ENCODE data around the gene ABCA7.
"Not testable (repeated sequence)": the region's sequence is repeated elsewhere in the genome, so short reads cannot be mapped to it uniquely, and the experiment has no call there.

Gene ABCA7

DNA sequence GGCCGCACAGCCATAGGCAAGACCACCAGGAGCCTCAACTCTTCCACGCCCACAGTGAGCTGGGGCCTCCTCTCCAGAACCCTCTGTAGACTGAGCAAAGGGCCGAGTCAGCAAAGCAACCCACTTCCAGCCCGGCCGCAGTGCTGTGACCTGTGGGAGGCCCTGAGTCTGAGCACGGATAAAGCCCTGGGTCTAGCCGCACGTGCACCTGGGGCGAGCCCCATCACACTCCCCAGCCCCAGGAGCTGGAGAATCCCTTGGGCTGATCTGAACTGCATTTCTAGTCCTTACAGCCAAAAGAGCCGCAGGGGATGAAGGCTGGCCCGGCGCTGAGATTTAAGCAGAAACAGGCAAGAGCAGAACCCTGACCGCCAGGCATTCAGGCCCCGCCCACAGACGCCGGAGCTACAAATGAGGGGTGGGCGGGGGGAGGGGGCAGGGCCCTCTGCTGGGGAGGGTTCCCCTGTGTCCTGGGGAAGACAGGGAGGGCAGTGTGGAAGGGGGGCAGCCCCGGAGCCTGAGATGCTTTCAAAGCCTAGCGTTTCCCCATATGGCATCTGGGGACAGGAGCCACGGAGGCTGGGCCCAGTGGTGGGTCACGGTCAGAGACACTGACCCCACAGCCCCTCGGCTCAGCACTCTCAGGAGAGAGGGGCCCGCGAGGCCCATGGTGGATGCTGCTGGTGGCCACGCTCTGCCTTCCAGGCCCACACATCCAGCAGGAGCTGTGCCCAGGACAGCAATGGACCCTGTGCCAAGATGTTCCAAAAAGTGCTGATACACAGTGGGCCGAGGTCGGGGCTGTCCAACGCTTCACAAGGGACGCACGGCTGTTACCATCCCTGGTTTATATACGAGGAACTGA is 23.9 kb upstream of the ABCA7 start:
- intact Hi-C loops (cut with DNase I), result no loop called here
- no peak for DNase-seq

DNA sequence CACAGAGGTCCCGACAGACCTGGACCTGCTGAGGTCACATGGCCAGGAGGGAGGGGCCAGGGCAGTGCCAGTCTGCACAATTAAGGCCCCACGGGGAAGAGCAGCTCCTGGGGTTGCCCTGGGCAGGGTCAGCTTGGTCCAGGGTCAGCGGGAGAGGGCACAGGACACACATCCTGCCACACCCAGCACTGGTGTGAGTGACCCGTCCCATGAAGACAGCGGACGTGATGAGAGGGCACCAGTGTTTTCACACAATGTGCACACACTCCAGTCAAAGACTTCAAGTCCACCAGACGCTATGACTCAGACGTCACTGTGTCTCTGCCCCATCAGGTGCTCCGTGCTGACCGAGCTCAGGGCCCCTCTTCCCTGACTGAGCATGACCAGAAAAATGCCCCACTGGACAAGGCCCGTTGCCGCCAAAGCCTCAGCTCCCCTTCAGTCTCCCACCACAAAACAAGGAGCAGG is 23.2 kb upstream of the ABCA7 start:
- intact Hi-C loops (cut with DNase I), result no loop called here

DNA sequence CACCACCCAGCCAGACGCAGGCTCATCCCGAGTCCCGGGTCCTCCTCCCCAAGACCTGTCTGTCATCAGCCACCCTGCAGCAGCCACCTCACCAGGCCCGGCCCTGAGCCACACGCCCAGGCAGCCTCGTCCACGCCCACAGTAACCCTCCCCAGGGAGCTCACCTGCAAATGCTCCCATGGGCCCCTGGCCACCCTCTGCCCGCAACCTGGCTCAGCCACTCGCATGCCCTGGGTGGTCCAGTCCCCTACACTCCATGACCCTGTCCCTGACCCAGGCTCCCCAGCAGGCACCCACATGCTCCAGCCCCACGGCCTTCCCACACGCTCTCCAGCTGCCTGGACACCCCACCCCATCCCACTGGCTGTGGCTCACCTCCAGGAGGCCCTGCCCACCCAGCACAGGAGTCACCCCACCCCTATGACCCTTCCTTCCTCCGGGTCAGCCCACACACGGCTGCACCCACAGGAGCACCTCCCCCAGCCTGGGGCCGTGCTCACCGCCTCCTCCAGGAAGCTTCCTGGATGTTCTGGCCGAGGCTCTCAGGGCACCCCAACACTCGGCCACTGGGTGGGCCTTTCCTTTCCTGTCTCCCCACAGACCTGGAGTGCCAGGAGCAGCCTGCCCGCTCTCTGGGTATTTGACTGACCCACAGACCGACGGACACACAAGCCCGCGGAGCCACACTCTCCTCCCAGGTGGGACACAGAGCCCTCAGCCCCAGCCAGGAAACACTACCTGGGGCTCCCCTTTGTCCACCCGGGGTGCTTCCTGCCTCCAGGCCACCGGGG is 22.6 kb upstream of the ABCA7 start:
- intact Hi-C loops (cut with DNase I), result no loop called here
- no peak for DNase-seq

More for the DNA sequence above, 23.2 kb upstream of the ABCA7 start:
- no peak for DNase-seq

DNA sequence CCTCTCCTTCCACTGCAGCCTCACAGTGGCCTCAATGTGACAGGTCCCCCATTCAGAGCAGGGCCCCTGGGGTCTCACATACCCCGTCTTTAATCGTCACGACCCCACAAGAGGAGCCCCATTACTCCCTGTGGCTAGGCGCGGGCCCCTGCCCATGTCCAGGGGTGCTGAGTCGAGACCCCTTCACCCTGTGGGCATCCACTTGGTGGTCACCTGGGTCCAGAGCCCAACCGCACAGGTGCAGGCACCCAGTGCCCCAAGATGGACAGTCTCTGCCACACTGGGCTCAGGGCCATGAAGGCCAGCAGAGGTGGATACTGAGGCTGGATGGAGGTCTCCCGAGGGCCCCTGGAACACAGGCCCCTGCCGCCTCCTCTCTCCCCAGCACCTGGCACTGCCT is 22.0 kb upstream of the ABCA7 start:
- no peak for DNase-seq
- intact Hi-C loops (cut with DNase I), result no loop called here

DNA sequence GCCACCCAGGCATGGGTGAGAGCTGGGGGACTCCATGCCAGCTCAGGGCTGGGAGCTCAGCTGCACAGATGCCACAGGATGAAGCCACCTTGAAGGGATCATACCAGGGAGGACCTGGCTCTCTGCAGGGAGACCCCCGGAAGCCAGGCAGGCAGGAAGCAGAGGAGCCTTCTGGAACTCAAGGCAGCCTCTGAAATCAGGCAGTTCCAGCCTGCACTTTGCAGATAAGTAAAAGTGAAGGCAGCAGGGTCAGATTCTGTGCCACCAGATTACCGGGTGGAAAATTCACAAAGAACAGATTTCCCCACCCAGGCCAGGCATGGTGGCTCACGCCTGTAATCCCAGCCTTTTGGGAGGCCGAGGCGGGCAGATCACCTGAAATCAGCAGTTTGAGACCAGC is 21.5 kb upstream of the ABCA7 start:
- DNase-seq, result no peak
- intact Hi-C loops (cut with DNase I), result no loop called here

DNA sequence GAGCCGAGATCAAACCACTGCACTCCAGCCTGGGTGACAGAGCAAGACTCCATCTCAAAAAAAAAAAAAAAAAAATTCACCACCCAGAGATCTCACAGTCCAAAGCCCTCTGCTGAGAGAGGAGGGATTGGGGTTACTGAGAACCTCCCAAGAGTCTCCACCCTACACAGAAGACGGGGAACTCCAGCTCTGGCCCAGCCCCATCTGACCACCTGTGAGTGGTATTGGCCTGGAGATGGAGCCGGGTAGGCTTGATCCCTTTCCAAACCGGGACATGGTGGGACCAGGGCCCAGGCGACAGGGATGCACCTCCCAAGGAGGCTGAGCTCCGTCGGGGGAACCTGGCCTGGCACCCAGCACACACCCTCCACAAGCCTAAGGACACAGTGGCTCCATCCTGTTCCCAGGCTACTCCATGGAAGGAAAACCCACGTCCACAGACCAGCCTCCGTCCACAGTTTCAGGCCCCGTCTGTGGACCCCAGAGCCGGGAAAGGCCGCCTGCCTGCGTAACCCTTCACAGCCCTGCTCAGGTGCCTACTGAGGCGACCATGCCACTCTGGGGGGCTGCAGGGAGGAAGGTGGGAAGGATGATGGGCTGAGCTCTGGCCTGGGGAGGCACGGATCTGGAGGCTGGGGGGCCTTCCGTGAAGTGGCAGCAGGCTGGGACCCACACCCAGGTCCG is 20.8 kb upstream of the ABCA7 start:
- intact Hi-C loops (cut with DNase I), result no loop called here
- DNase-seq, result no peak

DNA sequence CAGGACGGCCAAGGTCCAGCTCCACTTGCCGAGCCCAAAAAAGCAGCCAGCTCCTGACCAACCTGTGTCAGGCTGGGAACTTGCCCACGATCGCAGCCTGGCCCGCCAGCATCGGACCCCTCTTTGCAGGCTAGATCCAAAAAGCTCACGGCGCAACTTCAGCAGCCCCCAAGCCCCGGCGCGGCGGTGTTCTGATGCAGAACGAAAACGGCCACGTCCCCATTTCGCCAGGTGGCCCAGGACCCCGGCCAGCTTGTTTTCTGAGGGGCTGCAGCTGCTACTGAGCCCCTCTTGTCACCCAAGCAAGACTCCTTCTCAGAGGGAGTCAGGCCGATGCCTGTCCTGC is 20.3 kb upstream of the ABCA7 start:
- intact Hi-C loops (cut with DNase I), result no loop called here
- DNase-seq, result no peak

DNA sequence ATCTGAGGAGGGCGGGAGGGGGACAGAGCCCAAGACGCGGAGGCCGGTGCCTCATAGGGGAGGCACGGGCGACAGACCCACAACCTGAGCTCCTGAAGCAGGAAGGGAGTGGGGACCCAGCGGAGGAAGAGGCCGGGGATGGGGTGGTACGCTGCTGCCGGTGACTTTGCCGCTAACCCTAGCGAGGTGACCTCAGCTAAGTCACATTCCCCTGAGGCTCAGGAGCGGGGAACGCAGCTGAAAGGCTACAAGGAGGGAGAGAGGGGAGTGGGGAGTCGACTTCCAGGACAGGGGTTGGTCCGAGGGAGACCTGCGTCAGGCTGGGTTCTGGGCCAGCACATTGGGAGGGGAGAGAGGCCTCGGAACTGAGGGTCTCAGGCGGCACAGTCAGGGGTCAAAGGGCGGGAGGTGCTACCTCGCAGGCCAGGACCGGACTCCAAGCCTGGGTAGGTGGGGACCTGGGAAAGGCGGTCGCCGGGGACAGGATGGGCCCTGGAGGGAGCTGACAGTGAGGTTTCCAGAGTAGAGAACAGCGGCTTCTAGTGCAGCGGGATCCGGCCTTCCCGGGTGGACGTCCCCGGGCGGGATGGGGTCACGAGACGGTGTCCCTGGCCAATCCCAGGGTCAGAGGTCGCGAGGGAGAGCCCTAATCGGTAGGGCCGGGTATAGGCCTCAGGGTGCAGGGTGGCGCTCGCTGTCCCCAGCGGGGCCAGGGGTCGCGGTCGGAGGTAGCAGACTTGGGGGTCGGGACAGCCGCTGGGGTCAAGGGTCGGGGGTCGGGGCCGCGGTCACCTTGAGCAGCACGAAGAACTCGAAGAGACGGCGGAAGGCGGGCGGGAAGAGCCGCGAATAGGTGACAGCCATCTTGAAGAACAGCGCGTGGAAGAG is 19.7 kb upstream of the ABCA7 start:
- DNase-seq, result no peak
- intact Hi-C loops (cut with DNase I), result loop anchor here (2.0 kb wide), 1 partner anchor 21 kb away; the partner anchor contains the start of gene ABCA7

DNA sequence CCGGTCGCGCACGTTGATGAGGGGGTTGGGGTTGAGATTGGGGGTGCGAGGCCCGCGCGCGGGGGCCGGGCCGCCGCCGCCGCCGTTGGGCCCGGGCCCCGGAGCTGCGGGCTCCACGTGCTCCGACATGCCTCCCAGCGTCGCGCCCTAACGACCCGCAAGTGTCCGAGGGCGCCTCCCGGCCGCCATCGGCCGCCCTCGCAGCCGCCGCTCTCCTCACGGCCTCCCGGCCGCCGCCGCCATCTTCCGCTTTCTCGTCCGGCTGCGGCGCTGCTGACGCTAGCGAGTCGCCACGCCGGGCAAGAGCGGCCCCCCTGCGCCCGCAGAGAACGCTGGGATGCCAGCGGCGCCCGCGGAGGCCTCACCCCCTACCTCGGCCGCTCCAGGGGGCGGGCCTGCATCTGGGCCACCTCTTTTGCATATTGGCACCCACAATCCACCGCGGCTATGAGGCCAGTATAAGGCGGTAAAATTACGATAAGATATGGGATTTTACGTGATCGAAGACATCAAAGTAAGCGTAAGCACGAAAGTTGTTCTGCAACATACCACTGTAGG is 19.0 kb upstream of the ABCA7 start, which contains the start of gene TMEM259:
Gene TMEM259, minus strand, starts transcription at position 256 of the 558 bp plus-strand sequence. Its CDS starts 127 bp downstream, at position 129.
- peak; percentile 95 to 100 (median 98) for DNase-seq
- intact Hi-C loops (cut with DNase I), result loop anchor here (2.0 kb wide), 1 partner anchor 20 kb away; the partner anchor contains the start of gene ABCA7

DNA sequence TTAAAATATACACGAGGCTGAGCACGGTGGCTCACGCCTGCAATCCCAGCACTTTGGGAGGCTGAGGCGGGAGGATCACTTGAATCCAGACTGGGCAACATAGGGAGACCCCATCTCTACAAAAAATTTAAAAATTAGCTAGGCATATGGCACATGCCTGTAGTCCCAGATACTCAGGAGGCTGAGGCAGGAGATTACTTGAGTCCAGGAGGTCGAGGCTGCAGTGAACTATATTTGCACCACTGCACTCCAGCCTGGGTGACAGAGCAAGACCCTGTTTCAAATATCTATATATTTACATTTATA is 16.1 kb upstream of the ABCA7 start:
- DNase-seq; intact Hi-C loops (cut with DNase I): not testable (repeated sequence)

DNA sequence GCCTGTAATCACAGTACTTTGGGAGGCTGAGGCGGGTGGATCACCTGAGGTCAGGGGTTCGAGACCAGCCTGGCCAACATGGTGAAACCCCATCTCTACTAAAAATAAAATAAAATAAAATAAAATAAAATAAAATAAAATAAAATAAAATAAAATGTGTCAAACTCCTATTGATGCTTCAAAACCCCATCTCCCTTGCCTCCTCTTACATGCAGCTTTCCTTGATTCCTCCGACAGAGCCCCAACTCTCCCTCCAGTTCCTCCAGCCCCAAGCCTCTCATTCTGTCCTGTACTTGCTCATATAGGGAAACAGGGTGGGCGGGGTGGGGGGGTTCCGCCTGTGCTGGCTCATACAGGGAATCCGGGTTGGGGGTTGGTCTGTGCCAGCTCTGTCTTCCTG is 14.8 kb upstream of the ABCA7 start:
- intact Hi-C loops (cut with DNase I), result not testable (repeated sequence)

DNA sequence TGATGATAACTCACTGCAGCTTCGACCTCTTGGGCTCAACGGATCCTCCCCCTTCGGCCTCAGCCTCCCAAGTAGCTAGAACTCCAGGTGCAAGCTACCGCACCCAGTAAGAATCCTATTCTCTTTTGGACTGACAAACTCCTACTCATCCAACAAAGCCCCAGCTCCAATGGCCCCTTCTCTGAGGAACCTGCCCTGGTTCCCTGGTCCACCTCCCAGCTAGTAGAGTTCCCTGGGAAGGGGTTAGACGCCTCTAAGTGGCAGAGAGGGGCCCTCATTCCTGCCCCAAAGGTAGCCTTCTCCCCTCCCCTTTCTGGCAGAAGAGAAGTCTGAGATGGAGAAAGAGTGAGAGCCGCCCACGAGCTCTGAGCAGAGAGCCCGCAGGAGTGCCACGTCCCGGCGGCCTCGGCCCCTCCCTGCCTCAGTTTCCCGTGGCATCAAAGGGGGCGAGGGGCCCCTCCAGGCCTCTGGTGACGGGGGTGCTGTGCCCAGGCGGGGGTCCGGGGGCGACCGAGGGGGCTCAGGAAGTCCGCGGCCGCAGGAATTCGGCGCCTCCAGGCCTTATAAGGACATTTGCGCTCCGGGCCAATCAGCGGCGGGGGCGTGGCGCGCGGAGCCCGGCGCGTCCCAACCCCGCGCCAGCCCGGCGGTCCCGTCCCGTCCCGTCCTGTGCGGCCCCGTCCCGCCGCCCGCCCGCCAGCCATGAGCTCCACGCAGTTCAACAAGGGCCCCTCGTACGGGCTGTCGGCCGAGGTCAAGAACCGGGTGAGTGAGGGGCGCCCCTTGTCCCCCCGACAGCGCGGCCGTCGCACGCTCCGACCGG is 13.7 kb upstream of the ABCA7 start, which contains the start of gene CNN2:
Gene CNN2, plus strand, starts transcription at position 649 of the 823 bp plus-strand sequence. Its CDS starts 54 bp downstream, at position 703.
- intact Hi-C loops (cut with DNase I), result no loop called here
- peak in 2 of 10 donors; percentile 28 to 46 for DNase-seq

More for the DNA sequence above, 14.8 kb upstream of the ABCA7 start:
- not testable (repeated sequence) for DNase-seq

DNA sequence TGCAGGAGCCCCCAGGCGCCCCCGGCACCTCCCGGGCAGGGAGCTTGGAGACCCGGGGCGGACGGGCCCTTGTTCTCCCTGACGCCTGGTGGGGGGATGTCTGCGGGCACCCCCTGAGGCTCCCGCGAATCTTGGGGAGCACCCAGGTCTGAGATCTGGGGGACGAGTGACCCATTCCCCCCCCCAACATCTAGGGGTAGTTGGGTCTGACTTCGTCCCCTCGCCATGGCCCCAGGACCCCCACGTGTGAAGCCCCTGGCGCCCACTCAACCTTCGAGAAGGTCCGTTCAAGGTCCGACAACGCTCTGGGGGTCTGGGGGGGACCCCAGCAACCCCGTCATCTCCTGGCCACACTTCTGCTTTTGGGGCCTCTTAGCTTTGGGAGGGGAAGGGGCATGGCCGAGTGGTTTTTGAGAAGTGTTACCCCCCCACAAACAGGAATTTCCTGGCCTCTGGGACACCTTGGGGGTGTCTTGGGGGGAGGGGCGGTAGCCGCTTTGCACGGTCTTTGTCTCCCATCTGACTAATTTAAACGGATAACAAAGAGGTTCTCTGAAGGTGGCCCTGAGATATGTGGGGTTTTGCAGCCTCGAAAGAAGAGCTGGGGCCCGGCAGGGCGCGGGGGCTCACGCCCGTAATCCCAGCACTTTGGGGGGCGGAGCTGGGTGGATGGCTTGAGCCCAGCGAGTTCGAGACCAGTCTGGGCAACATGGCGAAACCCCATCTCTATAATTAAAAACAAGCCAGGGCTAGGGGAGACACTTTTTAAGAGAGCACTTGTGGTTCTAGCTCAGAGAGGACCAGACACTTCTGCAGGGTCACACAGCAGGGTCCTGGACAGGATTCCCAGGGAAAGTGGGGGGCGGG is 12.9 kb upstream of the ABCA7 start:
- intact Hi-C loops (cut with DNase I), result no loop called here
- DNase-seq, result no peak

DNA sequence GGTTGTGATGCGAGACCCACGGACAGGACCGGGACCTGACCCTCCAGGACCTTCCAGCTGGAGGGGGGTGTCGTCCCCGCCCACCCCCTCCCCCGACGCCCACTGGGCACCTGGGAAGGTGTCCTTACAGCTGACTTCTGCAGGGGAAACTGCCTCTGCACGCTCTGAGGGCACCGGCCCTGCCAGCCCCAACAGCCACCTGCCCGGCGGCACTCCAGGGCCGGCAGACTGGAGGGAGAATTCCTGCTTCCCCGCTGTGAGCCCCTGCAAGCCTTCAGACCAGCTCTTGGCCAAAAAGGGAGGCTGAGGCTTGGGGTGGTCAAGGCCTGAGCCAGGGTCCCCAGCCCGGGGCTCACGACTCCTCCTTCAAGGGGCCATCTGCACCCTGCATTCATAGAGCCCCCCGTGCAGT is 12.3 kb upstream of the ABCA7 start:
- DNase-seq, result no peak
- intact Hi-C loops (cut with DNase I), result no loop called here

DNA sequence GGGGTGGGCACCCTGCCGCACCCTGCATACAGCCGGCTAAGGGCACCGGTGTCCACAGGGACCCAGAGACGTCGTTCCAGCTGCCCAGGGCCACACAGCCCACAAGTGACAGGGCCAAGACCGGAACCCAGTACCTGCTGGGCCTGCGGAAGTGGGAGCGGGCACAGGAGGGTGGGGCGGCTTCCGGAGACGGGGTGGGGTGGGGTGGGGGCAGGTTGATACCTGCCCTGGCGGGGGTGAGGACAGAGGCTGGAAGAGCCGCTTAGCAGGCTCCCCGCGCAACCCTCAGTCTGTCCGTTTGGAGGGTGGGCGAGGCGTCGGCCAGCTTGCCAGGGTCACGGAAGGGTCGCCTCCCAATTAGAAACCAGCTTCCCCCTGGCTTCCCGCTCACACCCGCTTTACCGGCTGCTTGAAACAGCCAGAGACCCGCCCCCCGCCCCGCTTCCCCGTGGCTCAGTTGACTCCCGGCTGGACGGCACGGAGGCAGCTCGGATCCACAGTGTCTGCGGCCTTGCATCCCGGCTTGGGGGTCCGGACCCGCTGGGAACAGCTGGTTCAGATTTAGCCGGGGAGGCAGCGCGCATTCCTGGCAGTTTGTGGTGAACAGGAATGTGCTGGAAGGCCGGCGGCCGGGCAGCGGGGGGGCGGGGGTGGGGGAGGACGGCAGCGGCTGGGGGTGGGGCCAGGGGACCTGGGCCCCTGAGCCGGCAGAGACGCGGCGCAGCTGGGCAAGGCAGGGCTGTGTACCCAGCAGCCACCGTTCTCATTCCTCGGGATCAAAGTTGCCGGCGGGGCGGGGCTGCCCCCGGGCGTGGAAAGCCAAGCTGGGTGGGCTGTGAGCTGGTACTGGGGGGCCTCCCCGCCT is 11.6 kb upstream of the ABCA7 start:
- DNase-seq, result no peak
- intact Hi-C loops (cut with DNase I), result no loop called here

DNA sequence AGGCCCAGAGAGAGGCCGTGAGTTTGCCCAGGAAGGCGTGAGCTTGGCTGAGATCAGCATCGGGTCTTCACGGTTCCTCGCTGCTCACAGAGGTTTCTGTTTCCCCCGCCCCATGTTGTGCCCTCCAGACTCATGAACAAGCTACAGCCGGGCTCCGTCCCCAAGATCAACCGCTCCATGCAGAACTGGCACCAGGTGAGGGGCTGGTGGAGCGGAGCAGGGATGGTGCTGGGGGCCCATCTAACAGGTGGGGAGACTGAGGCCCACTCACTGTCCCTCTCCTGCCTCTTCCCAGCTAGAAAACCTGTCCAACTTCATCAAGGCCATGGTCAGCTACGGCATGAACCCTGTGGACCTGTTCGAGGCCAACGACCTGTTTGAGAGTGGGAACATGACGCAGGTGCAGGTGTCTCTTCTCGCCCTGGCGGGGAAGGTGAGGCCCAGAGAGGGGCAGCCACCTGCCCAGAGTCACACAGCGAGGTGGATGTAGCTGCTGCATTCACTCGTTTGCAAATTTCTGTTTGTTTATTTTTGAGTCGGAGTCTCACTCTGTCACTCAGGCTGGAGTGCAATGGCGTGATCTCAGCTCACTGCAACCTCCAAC is 7.5 kb upstream of the ABCA7 start:
- DNase-seq, result no peak
- intact Hi-C loops (cut with DNase I), result no loop called here

Data from posterior cingulate gyrus (tissue), 11 donors.